ENCODE results near the gene PSMA7. TPM values are rescaled to one million over a fixed set of nuclear protein-coding genes. Genes with fewer than 3 reads are reported as not detected.

The PSMA7 gene
- total RNA-seq, 1 donor from 2014 or later, result 318 TPM

DNA sequence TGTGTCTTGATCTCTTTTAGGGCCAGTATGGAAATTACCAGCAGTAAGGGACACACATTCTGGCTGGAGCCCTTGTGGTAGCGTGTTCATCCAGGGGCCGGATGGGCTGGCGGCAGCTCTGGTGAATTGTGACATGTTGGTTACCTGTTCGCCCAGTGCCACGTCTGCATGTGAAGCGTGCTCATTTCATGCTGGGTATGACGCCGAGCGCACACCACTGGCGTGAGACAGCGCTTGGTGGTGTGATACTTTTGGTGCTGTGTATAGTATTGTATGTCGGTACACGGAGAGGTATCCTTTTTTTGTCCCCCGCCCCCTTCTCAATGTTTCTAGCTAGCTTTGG is 35.9 kb upstream of the PSMA7 start:
- TF ChIP-seq, protein P1, sequence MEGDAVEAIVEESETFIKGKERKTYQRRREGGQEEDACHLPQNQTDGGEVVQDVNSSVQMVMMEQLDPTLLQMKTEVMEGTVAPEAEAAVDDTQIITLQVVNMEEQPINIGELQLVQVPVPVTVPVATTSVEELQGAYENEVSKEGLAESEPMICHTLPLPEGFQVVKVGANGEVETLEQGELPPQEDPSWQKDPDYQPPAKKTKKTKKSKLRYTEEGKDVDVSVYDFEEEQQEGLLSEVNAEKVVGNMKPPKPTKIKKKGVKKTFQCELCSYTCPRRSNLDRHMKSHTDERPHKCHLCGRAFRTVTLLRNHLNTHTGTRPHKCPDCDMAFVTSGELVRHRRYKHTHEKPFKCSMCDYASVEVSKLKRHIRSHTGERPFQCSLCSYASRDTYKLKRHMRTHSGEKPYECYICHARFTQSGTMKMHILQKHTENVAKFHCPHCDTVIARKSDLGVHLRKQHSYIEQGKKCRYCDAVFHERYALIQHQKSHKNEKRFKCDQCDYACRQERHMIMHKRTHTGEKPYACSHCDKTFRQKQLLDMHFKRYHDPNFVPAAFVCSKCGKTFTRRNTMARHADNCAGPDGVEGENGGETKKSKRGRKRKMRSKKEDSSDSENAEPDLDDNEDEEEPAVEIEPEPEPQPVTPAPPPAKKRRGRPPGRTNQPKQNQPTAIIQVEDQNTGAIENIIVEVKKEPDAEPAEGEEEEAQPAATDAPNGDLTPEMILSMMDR (conservative IDR thresholded peaks at IDR 0.05), result no peak
- Mint-ChIP-seq H3K27ac (ENCODE audit: unreplicated experiment) (no peak overlapping the region), H3K4me3 (peak overlapping the region; percentile 27), H3K27me3 (ENCODE audit: low read depth) (no peaks in the 10 kb centered on the region), H3K9me3 (no peaks in the 10 kb centered on the region), H3K36me3 (ENCODE audit: low read depth) (peaks cover 12% of the 10 kb centered on the region), H3K4me1 (peaks cover 17% of the 10 kb centered on the region)
- DNase-seq (ENCODE audit: low read depth, low spot score), result no peak

DNA sequence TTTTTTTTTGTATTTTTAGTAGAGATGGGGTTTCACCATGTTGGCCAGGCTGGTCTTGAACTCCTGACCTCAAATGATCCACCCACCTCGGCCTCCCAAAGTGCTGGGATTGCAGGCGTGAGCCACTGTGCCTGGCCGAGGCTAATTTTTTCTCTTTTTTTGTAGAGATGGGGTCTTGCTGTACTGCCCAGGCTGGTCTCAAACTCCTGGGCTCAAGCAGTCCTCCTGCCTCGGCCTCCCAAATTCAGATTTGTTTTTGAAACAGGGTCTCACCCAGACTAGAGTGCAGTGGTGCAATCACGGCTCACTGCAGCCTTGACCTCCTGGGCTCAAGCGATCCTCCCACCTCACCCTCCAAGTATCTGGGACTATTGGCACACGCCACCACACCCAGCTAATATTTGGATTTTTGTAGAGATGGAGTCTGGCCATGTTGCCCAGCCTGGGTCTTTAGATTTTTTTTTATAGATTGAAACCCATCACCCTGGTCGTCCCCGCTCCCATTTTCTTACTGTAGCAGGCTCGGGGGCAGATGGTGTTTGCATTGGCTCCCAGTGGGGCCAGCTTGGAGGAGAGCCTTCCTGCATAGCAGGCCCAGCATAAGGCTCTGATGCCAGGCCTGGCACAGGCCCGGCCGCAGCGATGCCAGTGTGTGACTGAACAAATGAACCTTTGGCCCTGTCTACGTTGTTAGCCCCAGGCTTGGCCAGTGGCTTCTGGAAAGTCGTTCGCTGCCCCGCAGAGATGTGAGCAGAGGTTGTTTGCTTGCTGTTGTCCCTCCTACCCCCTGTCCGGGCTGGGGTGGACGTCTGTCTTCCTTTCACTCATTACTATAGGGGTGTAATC is 35.3 kb upstream of the PSMA7 start:
- no peaks in the 10 kb centered on the region for H3K27me3 Mint-ChIP-seq (ENCODE audit: low read depth)

DNA sequence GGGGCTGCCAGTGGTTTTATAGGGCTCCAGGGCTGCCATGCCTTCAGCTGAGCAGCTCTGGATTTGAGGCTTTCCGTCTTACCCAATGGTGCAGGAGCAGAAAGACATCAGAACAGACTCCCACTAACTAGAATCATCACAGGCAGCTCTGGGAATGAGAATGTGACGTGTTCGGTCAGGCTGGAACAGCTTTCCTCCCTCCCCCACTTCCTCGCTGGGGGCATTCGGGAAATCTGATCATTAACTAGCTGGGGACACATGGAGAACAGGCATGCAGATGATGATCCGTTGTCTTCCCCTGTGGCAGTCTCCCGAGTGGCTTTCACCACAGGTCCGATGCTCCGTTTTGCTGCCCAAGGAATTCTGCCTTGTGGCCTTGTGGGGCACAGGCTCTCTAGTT is 34.1 kb upstream of the PSMA7 start:
- no peaks in the 10 kb centered on the region for H3K27me3 Mint-ChIP-seq (ENCODE audit: low read depth)
- H3K4me3 Mint-ChIP-seq, result no peak overlapping the region
- H3K4me1 Mint-ChIP-seq, result peaks cover 8% of the 10 kb centered on the region
- H3K9me3 Mint-ChIP-seq, result no peaks in the 10 kb centered on the region
- peaks cover 12% of the 10 kb centered on the region for H3K36me3 Mint-ChIP-seq (ENCODE audit: low read depth)
- TF ChIP-seq, protein P1 (conservative IDR thresholded peaks at IDR 0.05), result no peak
- no peak overlapping the region for H3K27ac Mint-ChIP-seq (ENCODE audit: unreplicated experiment)
- no peak for DNase-seq (ENCODE audit: low read depth, low spot score)

More for the DNA sequence above, 35.3 kb upstream of the PSMA7 start:
- no peak for DNase-seq (ENCODE audit: low read depth, low spot score)
- peaks cover 12% of the 10 kb centered on the region for H3K4me1 Mint-ChIP-seq
- peak overlapping the region; percentile 27 for H3K4me3 Mint-ChIP-seq
- peaks cover 12% of the 10 kb centered on the region for H3K36me3 Mint-ChIP-seq (ENCODE audit: low read depth)
- no peak overlapping the region for H3K27ac Mint-ChIP-seq (ENCODE audit: unreplicated experiment)
- TF ChIP-seq, protein P1 (conservative IDR thresholded peaks at IDR 0.05), result no peak
- no peaks in the 10 kb centered on the region for H3K9me3 Mint-ChIP-seq

DNA sequence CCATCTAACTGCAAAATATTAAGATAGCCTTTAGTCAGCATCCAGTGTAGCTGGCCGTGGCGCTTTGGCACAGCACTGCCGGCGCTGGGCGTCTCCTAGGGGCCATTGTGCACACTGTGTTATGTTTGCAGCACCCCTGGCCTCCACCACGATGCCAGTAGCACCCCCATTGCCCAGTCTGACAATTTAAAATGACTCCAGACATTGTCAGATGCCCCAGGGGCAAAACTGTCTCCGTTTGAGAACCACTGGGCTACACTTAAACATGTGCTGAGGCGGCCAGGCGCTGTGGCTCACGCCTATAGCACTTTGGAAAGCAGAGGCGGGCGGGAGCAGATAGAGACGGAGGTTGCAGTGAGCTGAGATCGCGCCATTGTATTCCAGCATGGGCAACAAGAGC is 33.7 kb upstream of the PSMA7 start:
- Mint-ChIP-seq H3K4me3 (no peak overlapping the region), H3K36me3 (ENCODE audit: low read depth) (peaks cover 11% of the 10 kb centered on the region), H3K27me3 (ENCODE audit: low read depth) (no peaks in the 10 kb centered on the region), H3K27ac (ENCODE audit: unreplicated experiment) (no peak overlapping the region), H3K9me3 (no peaks in the 10 kb centered on the region), H3K4me1 (peaks cover 4% of the 10 kb centered on the region)
- TF ChIP-seq, protein P1 (conservative IDR thresholded peaks at IDR 0.05), result no peak
- DNase-seq (ENCODE audit: low read depth, low spot score), result no peak

DNA sequence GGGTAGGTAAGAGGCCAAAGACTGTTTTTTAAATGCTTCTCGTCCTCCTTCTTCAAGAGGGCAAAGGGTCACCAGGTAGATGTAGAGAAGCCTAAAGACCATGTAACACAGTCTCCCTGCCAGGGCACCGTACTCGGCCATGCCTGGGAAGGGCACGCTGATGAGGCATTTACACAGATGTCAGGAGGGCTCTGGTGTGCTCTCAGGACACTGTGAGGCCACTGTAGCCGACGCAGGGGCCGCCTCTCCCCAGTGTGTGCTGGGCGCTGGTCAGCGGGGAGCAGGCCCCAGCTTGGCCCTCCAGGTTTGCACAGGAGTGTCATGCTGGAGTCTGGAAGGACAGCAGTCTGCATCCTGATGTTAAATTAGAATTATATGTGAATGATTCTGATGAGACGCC is 32.5 kb upstream of the PSMA7 start:
- H3K36me3 Mint-ChIP-seq (ENCODE audit: low read depth), result peaks cover 9% of the 10 kb centered on the region
- no peaks in the 10 kb centered on the region for H3K4me1 Mint-ChIP-seq
- no peaks in the 10 kb centered on the region for H3K27me3 Mint-ChIP-seq (ENCODE audit: low read depth)
- no peak overlapping the region for H3K4me3 Mint-ChIP-seq
- H3K27ac Mint-ChIP-seq (ENCODE audit: unreplicated experiment), result no peak overlapping the region
- H3K9me3 Mint-ChIP-seq, result no peaks in the 10 kb centered on the region
- TF ChIP-seq, protein P1 (conservative IDR thresholded peaks at IDR 0.05), result no peak
- DNase-seq (ENCODE audit: low read depth, low spot score), result no peak
